Posterior vena cava (tissue), 2 donors: ENCODE measurements around the gene NID1. TPM values are rescaled to one million over a fixed set of nuclear protein-coding genes. Genes with fewer than 3 reads are reported as not detected.
"Not testable (repeated sequence)": the region's sequence is repeated elsewhere in the genome, so short reads cannot be mapped to it uniquely, and the experiment has no call there.

Experiments used
- DNase-seq: peaks from one replicate; pipeline ENCODE4 v3.0.0-alpha.2; 2020; ENCODE audit warnings: low spot score
- intact Hi-C, 2 donors: fragments of 100-400 bp; cut with DNase I; formaldehyde crosslinking; loops; one replicate each; pipeline versions ENCODE4 v1.14.1 to v1.14.2; 2022 to 2023
- total RNA-seq, 2 donors: library from RNA; stranded (reverse); fragmentation: NEBNext Ultra II Directional; extraction: Animal tissue kit (Norgen Biotek cat#: 25700); gene quantifications; one replicate each; pipeline ENCODE4 v1.2.1, GENCODE V29; 2021
- donor health status: DM: yes; HTN: yes; CAD: no.
- donor health status: DM: yes; HTN: yes; CAD: no.

Gene NID1
- total RNA-seq, 2 donors from 2014 or later: 122 to 189 TPM

GRCh38 chr1:235986869-235987268 lies 78.0 kb downstream of the NID1 start:
- DNase-seq: no peak
- intact Hi-C loops: loop anchor here in 1 of 2 donors (10.0 kb wide), 1 partner anchor 68 kb away; no protein-coding TSS in a partner anchor

GRCh38 chr1:235984041-235984825 lies 80.7 kb downstream of the NID1 start:
- no peak for DNase-seq
- intact Hi-C loops: loop anchor here in 1 of 2 donors (10.0 kb wide), 1 partner anchor 71 kb away; no protein-coding TSS in a partner anchor

- DNase-seq: no peak
- intact Hi-C loops: loop anchor here in 1 of 2 donors (10.0 kb wide), 1 partner anchor 74 kb away; no protein-coding TSS in a partner anchor
These were observed 83.9 kb downstream of the NID1 start for GRCh38 chr1:235980976-235981375.

GRCh38 chr1:235979716-235980333 lies 85.1 kb downstream of the NID1 start:
- intact Hi-C loops: loop anchor here in 1 of 2 donors (10.0 kb wide), 2 partner anchors 75 to 115 kb away; partner anchors contain the start of gene LYST
- no peak for DNase-seq

- no peak for DNase-seq
- intact Hi-C loops: loop anchor here in 1 of 2 donors (10.0 kb wide), 1 partner anchor 114 kb away; the partner anchor contains the start of gene LYST
These were observed 85.7 kb downstream of the NID1 start for GRCh38 chr1:235979176-235979575.

GRCh38 chr1:235976490-235976889 lies 88.4 kb downstream of the NID1 start:
- intact Hi-C loops: loop anchor here in 1 of 2 donors (10.0 kb wide), 1 partner anchor 112 kb away; the partner anchor contains the start of gene LYST
- DNase-seq: no peak

- intact Hi-C loops: loop anchor here in 1 of 2 donors (10.0 kb wide), 1 partner anchor 110 kb away; the partner anchor contains the start of gene LYST
- DNase-seq: no peak
These were observed 90.3 kb downstream of the NID1 start for GRCh38 chr1:235974616-235975015.

GRCh38 chr1:235972691-235973090 lies 92.2 kb downstream of the NID1 start:
- DNase-seq: not testable (repeated sequence)
- intact Hi-C loops: loop anchor here in 1 of 2 donors (10.0 kb wide), 1 partner anchor 108 kb away; the partner anchor contains the start of gene LYST

GRCh38 chr1:235972311-235972689 lies 92.6 kb downstream of the NID1 start:
- intact Hi-C loops: loop anchor here in 1 of 2 donors (10.0 kb wide), 1 partner anchor 107 kb away; the partner anchor contains the start of gene LYST
- no peak for DNase-seq

GRCh38 chr1:235971571-235972310 lies 93.1 kb downstream of the NID1 start:
- DNase-seq: peak; percentile 98
- intact Hi-C loops: loop anchor here in 1 of 2 donors (10.0 kb wide), 1 partner anchor 107 kb away; the partner anchor contains the start of gene LYST

- intact Hi-C loops: loop anchor here in 1 of 2 donors (10.0 kb wide), 1 partner anchor 106 kb away; the partner anchor contains the start of gene LYST
- DNase-seq: no peak
These were observed 93.9 kb downstream of the NID1 start for GRCh38 chr1:235971020-235971419.

- intact Hi-C loops: no loop called here
- no peak for DNase-seq
These were observed 96.1 kb downstream of the NID1 start for GRCh38 chr1:235968831-235969230.

GRCh38 chr1:235966134-235966533 lies 98.8 kb downstream of the NID1 start:
- DNase-seq, intact Hi-C loops: not testable (repeated sequence)

GRCh38 chr1:235960809-235961208 lies 104.1 kb downstream of the NID1 start:
- DNase-seq: no peak
- intact Hi-C loops: no loop called here

- no peak for DNase-seq
- intact Hi-C loops: no loop called here
These were observed 106.9 kb downstream of the NID1 start for GRCh38 chr1:235958021-235958420.

- intact Hi-C loops: no loop called here
- no peak for DNase-seq
These were observed 109.1 kb downstream of the NID1 start for GRCh38 chr1:235955777-235956176.

- intact Hi-C loops: no loop called here
- no peak for DNase-seq
These were observed 110.3 kb downstream of the NID1 start for GRCh38 chr1:235954306-235955283.

GRCh38 chr1:235953801-235954200 lies 111.1 kb downstream of the NID1 start:
- intact Hi-C loops: no loop called here
- DNase-seq: no peak
